ENCODE data around the gene FHIP1B.

FHIP1B gene

GRCh38 chr11:6237761-6238302 is 3.4 kb upstream of the FHIP1B start:
- no peak for DNase-seq

- no peak for DNase-seq
Observed at GRCh38 chr11:6237266-6237665, 2.8 kb upstream of the FHIP1B start.

- DNase-seq: no peak
Observed at GRCh38 chr11:6233984-6234386, 451 bp downstream of the FHIP1B start.

GRCh38 chr11:6232899-6233298 is 1.5 kb downstream of the FHIP1B start:
- DNase-seq: no peak

- no peak for DNase-seq
Observed at GRCh38 chr11:6229911-6230310, 4.5 kb downstream of the FHIP1B start.

- DNase-seq: no peak
Observed at GRCh38 chr11:6228520-6228919, 5.9 kb downstream of the FHIP1B start.

- no peak for DNase-seq
Observed at GRCh38 chr11:6225896-6226295, 8.5 kb downstream of the FHIP1B start.

GRCh38 chr11:6225024-6225423 is 9.4 kb downstream of the FHIP1B start:
- no peak for DNase-seq

GRCh38 chr11:6224421-6224820 is 10.0 kb downstream of the FHIP1B start:
- no peak for DNase-seq

- no peak for DNase-seq
Observed at GRCh38 chr11:6223854-6224253, 10.6 kb downstream of the FHIP1B start.

- no peak for DNase-seq
Observed at GRCh38 chr11:6219359-6219758, 15.1 kb downstream of the FHIP1B start.

- DNase-seq: no peak
Observed at GRCh38 chr11:6217722-6218121, 16.7 kb downstream of the FHIP1B start.

GRCh38 chr11:6216501-6216900 is 17.9 kb downstream of the FHIP1B start:
- no peak for DNase-seq

- DNase-seq: no peak
Observed at GRCh38 chr11:6214530-6214929, 19.9 kb downstream of the FHIP1B start.

- no peak for DNase-seq
Observed at GRCh38 chr11:6210274-6210955, 24.0 kb downstream of the FHIP1B start.

- DNase-seq: no peak
Observed at GRCh38 chr11:6209801-6210200, 24.6 kb downstream of the FHIP1B start.

- DNase-seq: no peak
Observed at GRCh38 chr11:6206456-6207180, 27.8 kb downstream of the FHIP1B start.

GRCh38 chr11:6205366-6205765 is 29.1 kb downstream of the FHIP1B start, which contains the start of gene C11orf42:
Gene C11orf42, plus strand, starts transcription at chr11:6205557. Its CDS starts 59 bp downstream, at chr11:6205616.
- no peak for DNase-seq

GRCh38 chr11:6204706-6205105 is 29.7 kb downstream of the FHIP1B start:
- DNase-seq: no peak

GRCh38 chr11:6203327-6203726 is 31.1 kb downstream of the FHIP1B start:
- no peak for DNase-seq

GRCh38 chr11:6202041-6202440 is 32.4 kb downstream of the FHIP1B start:
- DNase-seq: no peak

GRCh38 chr11:6201481-6201880 is 33.0 kb downstream of the FHIP1B start:
- no peak for DNase-seq

GRCh38 chr11:6200975-6201374 is 33.5 kb downstream of the FHIP1B start:
- DNase-seq: no peak

GRCh38 chr11:6199174-6199810 is 35.1 kb downstream of the FHIP1B start, which contains the start of gene OR52W1:
Gene OR52W1, plus strand, starts transcription at chr11:6199224. Its CDS starts 0 bp downstream, at chr11:6199224.
- no peak for DNase-seq

Data from NCI-H1694 treated with DMSO at 0.1 percent for 48 hours (cell line).